Activated CD4-positive, alpha-beta T cell treated with anti-CD3 and anti-CD28 coated beads, Interleukin-2, amount 50 U/mL, for 24 hours (primary cell): ENCODE results near the gene ZNF683.
"Not testable (repeated sequence)": the region's sequence is repeated elsewhere in the genome, so short reads cannot be mapped to it uniquely, and the experiment has no call there.

Source experiments
- DNase-seq, 2 donors: peaks; one replicate each; pipeline ENCODE4 v3.0.0-alpha.2; 2020; ENCODE audit warnings: low read depth in 1 of 2, low spot score in 1 of 2

Gene ZNF683

GRCh38 chr1:26385063-26385462 is 12.5 kb upstream of the ZNF683 start:
- DNase-seq: not testable (repeated sequence)

- no peak for DNase-seq
Measured at GRCh38 chr1:26384076-26384475, 11.5 kb upstream of the ZNF683 start.

DNA sequence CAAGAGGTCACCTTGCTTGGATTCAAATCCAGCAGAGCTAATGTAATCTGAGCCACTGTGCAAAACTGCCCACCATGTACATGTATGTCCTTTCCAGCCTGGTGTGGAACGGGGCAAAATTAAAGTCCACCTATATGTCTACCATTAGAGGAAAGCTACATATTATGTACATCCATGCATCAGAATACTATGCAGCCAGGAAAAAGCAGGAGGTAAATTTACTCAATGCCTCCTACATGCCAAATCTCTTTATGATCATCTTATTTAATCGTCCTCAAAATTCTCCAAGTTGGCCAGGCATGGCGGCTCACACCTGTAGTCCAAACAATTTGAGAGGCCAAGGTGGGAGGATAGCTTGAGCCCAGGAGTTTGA is 6.3 kb upstream of the ZNF683 start:
- DNase-seq: no peak

DNA sequence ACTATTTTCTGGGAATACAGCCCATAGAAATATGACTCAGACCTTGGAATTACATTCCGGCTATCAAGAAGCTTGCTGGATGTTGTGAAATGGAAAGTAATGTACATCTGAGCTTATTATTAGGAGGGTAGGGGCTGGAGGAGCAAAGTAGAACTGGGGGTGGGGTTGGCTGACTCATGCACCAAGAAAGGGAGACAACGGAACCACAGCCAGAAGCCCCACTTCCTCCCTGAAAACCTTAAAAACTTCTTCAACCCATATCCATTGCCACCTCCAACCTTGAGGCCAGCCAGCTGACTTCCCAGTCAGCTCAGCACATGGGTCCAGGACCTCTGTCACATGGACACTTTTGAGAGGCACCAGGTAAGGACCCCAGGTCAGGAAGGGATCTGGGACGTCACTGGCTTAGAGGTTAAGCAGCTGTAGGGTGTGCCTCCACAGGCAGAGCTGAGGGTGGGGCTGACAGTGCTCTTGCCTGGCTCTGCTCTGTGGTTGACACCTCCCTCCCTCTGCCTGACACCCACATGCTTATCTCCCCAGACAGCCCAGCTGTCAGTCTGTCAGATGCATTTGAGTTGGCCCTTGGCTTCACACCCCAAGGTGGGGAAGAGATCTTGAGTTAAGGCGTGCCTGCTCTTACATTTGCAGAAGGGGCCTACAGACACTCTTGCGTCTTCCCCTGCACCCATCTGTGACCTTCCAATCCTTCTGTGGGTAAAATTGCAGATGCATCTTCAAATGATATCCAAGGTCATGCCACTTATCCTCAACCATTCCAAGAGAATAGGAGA is 5.7 kb upstream of the ZNF683 start:
- peak; percentile 37 to 64 for DNase-seq

- no peak for DNase-seq
Measured at GRCh38 chr1:26376050-26376449, 3.5 kb upstream of the ZNF683 start.

GRCh38 chr1:26375081-26375480 is 2.5 kb upstream of the ZNF683 start:
- DNase-seq: no peak

DNA sequence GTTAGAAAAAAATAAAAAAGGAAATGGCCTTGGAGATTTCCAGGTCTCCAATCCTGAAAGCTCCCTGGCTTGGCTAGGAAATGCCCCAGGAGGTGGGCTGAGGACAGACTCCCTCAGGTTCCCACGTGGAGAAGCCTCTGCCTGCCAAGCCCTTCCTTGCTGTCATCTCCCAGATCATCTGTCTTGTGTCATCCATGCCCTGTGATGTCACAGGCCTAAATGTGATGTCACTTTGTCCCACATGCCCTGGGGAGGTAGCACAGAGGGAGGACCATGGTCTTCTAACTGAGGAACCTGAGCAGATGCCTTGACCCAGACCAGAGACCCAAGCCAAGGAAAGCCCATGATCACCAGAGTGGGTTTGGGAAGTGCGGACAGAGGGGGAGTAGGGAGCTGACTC is 1.8 kb upstream of the ZNF683 start:
- DNase-seq: not testable (repeated sequence)

DNA sequence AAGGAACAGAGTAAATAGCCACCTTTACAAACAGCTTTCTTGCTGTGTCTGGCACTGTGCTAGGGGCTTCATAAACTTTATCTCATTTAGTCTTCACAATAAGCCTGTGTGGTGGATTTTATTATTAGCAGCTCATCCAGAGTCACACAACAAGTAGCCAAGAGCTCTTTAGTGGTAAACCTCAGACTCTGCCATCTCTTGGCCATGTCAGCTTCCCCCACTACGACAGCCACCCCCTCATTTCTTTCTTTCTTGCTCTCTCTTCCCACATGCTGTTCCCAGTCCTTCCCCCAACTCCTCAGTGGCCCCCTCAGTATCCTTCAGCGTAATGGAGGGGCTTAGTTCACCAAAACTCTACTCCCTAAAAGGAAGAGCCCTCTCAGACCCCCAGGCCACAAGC is 1.2 kb upstream of the ZNF683 start:
- DNase-seq: no peak

- peak in 1 of 2 donors; percentile 12 for DNase-seq
Measured at GRCh38 chr1:26373281-26373680, 731 bp upstream of the ZNF683 start.

GRCh38 chr1:26372039-26372438 is 511 bp downstream of the ZNF683 start:
- no peak for DNase-seq

GRCh38 chr1:26370591-26371382 is 1.8 kb downstream of the ZNF683 start:
- no peak for DNase-seq

- no peak for DNase-seq
Measured at GRCh38 chr1:26368486-26368885, 4.1 kb downstream of the ZNF683 start.

- no peak for DNase-seq
Measured at GRCh38 chr1:26368006-26368405, 4.5 kb downstream of the ZNF683 start.

DNA sequence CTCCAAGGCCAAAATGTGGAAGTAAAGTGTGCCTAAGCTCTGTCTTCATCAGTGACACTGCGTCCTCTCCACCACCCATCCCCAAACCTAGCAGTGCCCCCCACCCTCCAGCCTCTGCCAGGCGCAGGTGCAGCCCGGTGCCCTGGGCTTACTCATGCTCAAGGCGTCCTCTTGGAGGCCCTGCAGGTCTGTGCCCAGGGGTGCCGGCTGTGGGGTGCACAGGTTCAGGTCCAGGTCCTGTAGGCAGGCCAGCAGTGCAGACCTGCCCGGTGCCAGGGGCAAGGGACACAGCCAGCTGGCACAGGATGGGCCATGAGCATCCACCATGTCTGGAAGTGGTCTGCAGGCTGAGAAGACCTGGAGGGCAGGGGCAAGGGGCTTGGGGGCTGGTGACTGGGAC is 5.1 kb downstream of the ZNF683 start:
- no peak for DNase-seq

GRCh38 chr1:26364956-26365355 is 7.6 kb downstream of the ZNF683 start:
- DNase-seq: no peak

GRCh38 chr1:26363549-26364448 is 8.8 kb downstream of the ZNF683 start:
- peak; percentile 75 to 77 for DNase-seq

GRCh38 chr1:26362331-26362730 is 10.2 kb downstream of the ZNF683 start:
- no peak for DNase-seq

- DNase-seq: no peak
Measured at GRCh38 chr1:26361605-26362122, 10.9 kb downstream of the ZNF683 start.

DNA sequence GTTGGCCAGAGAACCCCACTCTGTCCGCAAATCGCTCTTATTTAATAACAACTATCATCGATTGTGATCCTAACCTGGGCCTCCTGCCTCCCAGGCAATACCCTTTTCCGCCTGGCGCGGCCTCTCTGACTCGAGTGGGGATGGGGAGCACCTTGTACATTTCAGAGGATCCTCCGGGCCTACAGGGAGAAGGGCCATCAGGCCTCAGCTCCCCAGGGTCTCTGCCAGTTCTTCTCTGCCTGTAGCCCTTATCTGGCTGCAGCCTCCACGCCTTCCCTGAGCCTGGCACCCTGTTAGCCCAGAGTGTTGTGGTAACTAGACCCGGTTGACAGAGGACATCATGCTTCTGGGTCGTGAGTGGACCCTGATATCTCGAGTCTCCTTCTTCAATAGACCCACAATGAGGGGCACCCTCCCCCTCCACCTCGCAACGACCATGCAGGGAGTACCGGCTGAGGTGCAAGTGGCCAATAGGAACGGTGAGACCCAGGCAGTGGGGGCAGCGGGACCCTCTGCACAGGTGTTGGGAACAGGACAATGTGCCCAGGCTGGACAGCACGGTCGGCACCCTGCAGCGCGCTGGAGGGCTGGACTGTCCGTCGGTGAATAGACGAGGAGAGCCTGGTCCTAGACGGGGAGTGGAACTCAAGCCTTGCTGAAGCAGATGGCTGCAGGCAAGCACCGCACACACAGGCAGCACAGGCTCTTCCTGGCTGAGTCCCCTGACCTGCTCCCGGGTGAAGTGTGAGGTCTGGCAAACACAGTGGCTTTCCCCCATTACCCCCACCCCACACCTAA is 11.5 kb downstream of the ZNF683 start:
- DNase-seq: no peak
